ENCODE results near the gene HNMT. TPM values are rescaled to one million over a fixed set of nuclear protein-coding genes. Genes with fewer than 3 reads are reported as not detected.

Gene HNMT
- total and polyA plus RNA-seq, 2 of the 8 experiments (the other 6 are each of a cell fraction or from before 2014, with no cell fraction given), result 1.6 to 3.6 TPM

- no peak overlapping the region for H2BK12ac ChIP-seq (ENCODE audit: low read depth, low read length)
- H3K9me3 ChIP-seq (ENCODE audit: insufficient read depth in 2 of 2, low read depth in 1 of 2, low read length in 1 of 2), result no peaks in the 10 kb centered on the region
- H3K4me1 ChIP-seq (replicated peaks in 1 of 4; ENCODE audit: control insufficient read depth in 3 of 4, insufficient read depth in 4 of 4, low read length in 3 of 4), result no peaks in the 10 kb centered on the region
- no peaks in the 10 kb centered on the region for H4K20me1 ChIP-seq (replicated peaks in 1 of 2; ENCODE audit: control insufficient read depth in 1 of 2, insufficient read depth in 2 of 2, low read length in 2 of 2)
- no peak overlapping the region for H4K91ac ChIP-seq (replicated peaks; ENCODE audit: insufficient read length, low read length)
- no peak overlapping the region for H3K18ac ChIP-seq (ENCODE audit: extremely low read depth, low read length)
- DNase-seq (ENCODE audit: low read depth in 1 of 2, low spot score in 2 of 2) (no peak), FAIRE-seq (no peak)
- H3K79me2 ChIP-seq (ENCODE audit: control insufficient read depth in 1 of 2, insufficient read depth in 2 of 2, low read length in 2 of 2), result no peaks in the 10 kb centered on the region
- no peak overlapping the region for H3K4me3 ChIP-seq (ENCODE audit: extremely low read depth in 1 of 4, insufficient read depth in 2 of 4, low read depth in 3 of 4, low read length in 4 of 4)
- H3K56ac ChIP-seq (replicated peaks; ENCODE audit: insufficient read length, low read depth, low read length), result no peak overlapping the region
- 95% methylated on average over 2 of the region's 2 CpGs; no CpG with 5 or more reads in 1 of the 2 experiments for WGBS, 2 experiments (ENCODE audit: extremely low coverage in 1 of 2, insufficient coverage in 1 of 2, insufficient read length in 1 of 2, insufficient replicate concordance in 2 of 2, low coverage in 1 of 2, low lambda C conversion rate in 2 of 2, missing lambda C conversion rate in 1 of 2)
- no peak overlapping the region for H3K14ac ChIP-seq (ENCODE audit: insufficient read length)
- H4K8ac ChIP-seq (ENCODE audit: extremely low read depth, insufficient read depth, low read length), result no peak overlapping the region
- H2BK15ac ChIP-seq (ENCODE audit: low read length), result no peak overlapping the region
- no peaks in the 10 kb centered on the region for H3K23me2 ChIP-seq (ENCODE audit: low read depth, low read length)
- H3K27ac ChIP-seq (ENCODE audit: low read depth, low read length), result no peak overlapping the region
- no peak overlapping the region for H3K4me2 ChIP-seq (ENCODE audit: insufficient read depth in 1 of 2, low read depth in 2 of 2, low read length in 2 of 2)
- H3K4ac ChIP-seq (replicated peaks; ENCODE audit: insufficient read length, low read depth, low read length), result no peak overlapping the region
- H4K5ac ChIP-seq (ENCODE audit: insufficient read length, low read depth, low read length), result no peak overlapping the region
- H3K79me1 ChIP-seq (ENCODE audit: low read depth, low read length), result no peaks in the 10 kb centered on the region
- peaks cover 0 to 11% (median 4%) of the 10 kb centered on the region in 4 experiments; a peak in 4 of 7 replicates for H3K27me3 ChIP-seq (replicated peaks in 1 of 4; ENCODE audit: control insufficient read depth in 3 of 4, extremely low read depth in 1 of 4, insufficient read depth in 3 of 4, low read length in 3 of 4)
- no peak overlapping the region for H2BK120ac ChIP-seq (replicated peaks; ENCODE audit: low read depth, low read length)
- ChIA-PET POLR2A (ENCODE audit: partially characterized antibody) (no interaction called here), CTCF (ENCODE audit: partially characterized antibody) (interaction anchor here (1.0 kb wide), 1 partner anchor 430 kb away, joined by 3 read pairs; no protein-coding TSS in a partner anchor)
- no peak overlapping the region for H2BK20ac ChIP-seq (ENCODE audit: low read length)
- no peak overlapping the region for H3K23ac ChIP-seq (ENCODE audit: insufficient read length)
- no peak overlapping the region for H2AFZ ChIP-seq (ENCODE audit: low read length)
- H3K9ac ChIP-seq (replicated peaks in 1 of 4; ENCODE audit: extremely low read depth in 1 of 4, low read depth in 3 of 4, low read length in 3 of 4), result no peak overlapping the region
- no peak overlapping the region for H2AK5ac ChIP-seq (ENCODE audit: low read depth, low read length)
- no peaks in the 10 kb centered on the region for H3K36me3 ChIP-seq (ENCODE audit: control insufficient read depth in 2 of 4, insufficient read depth in 4 of 4, low read length in 3 of 4)
- H2BK5ac ChIP-seq (ENCODE audit: low read depth, low read length), result no peak overlapping the region
- TF ChIP-seq RNF2 (IDR thresholded peaks at IDR 0.05; ENCODE audit: borderline replicate concordance, low read depth, low read length, missing control alignments, poor library complexity, severe bottlenecking) (no peak), JUND (IDR thresholded peaks at IDR 0.05; ENCODE audit: low read length) (no peak)
Observed at GRCh38 chr2:137943678-137944347, 20.5 kb upstream of the HNMT start.
